Subcutaneous preadipocyte (primary cell): ENCODE data around the gene EIF1B. TPM values are rescaled to one million over a fixed set of nuclear protein-coding genes. Genes with fewer than 3 reads are reported as not detected.

ENCODE experiments used
- total RNA-seq: library from RNA; depleted of rRNA; stranded (reverse); fragments of >200 nt; gene quantifications from 2 replicates; pipeline ENCODE4 v1.2.3, GENCODE V29; 2012

EIF1B gene
- 15.2 and 22.8 TPM in 2 replicates for total RNA-seq

GRCh38 chr3:40309418-40309924 is at the start of gene EIF1B:
EIF1B (plus strand) TSS chr3:40309707; CDS start chr3:40309942, 235 bp downstream.

Other genes with a start within 250 kb of the EIF1B start
- not detected in 2 replicates for gene ENTPD3, start 77.5 kb downstream of the EIF1B start, total RNA-seq
- 216 and 362 TPM in 2 replicates for gene RPL14, start 147.6 kb downstream of the EIF1B start, total RNA-seq
- gene ZNF619, start 167.4 kb downstream of the EIF1B start, total RNA-seq, result 6.2 and 6.8 TPM in 2 replicates
- gene ZNF620, start 196.3 kb downstream of the EIF1B start, total RNA-seq, result 0.59 and 0.73 TPM in 2 replicates
- 13.6 and 13.9 TPM in 2 replicates for gene ZNF621, start 215.3 kb downstream of the EIF1B start, total RNA-seq